ENCODE measurements around the gene ZNF800. TPM values are rescaled to one million over a fixed set of nuclear protein-coding genes. Genes with fewer than 3 reads are reported as not detected.

ZNF800 gene, protein sequence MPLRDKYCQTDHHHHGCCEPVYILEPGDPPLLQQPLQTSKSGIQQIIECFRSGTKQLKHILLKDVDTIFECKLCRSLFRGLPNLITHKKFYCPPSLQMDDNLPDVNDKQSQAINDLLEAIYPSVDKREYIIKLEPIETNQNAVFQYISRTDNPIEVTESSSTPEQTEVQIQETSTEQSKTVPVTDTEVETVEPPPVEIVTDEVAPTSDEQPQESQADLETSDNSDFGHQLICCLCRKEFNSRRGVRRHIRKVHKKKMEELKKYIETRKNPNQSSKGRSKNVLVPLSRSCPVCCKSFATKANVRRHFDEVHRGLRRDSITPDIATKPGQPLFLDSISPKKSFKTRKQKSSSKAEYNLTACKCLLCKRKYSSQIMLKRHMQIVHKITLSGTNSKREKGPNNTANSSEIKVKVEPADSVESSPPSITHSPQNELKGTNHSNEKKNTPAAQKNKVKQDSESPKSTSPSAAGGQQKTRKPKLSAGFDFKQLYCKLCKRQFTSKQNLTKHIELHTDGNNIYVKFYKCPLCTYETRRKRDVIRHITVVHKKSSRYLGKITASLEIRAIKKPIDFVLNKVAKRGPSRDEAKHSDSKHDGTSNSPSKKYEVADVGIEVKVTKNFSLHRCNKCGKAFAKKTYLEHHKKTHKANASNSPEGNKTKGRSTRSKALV
- 9.9 to 13.6 TPM (median 11.2 TPM) in 5 replicates for total RNA-seq (2022; extraction: Qiagen RNA extraction; ENCODE audit: low read depth)

DNA sequence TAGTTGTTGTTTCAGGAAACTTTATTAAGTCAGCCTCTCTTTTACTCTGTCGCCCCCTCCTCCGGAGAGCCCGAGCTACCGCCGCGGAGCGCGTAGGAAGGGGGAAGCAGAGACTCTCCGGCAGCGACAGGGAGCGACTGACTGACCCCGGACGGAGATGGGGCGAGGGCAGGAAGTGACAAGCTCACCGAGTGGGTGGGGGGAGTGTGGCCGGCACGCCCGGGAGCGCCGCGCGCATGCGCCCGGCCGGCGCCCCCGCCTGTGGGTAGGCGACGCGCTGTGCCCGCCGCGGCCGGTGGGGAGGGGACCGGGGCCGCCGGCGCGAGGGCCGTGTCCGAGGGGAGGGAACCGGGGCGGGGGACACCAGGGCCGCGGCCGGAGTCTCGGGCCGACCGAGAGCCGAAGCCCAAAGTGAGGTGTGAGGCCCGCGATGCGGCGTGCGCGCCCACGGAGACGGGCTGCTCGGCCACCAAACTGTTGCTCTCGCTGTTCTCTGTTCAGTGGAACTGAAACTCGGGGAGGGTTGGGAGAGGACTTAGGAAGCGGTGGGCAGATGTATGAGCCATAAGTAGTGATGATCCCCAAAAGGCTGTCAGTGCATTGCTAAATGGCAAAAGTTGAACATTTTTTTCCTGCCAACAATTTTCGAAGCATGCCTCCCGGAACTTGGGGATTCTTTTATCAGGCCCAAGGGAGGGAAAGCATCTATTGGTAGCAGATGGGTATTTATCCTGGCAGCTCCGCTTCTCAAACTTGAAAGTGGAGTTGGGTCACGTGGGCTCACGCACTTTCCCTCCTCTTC is at the start of gene ZNF800:
Gene ZNF800 (minus strand): TSS at position 143 of the 802 bp plus-strand sequence. CDS start 1,151 bp downstream, outside the sequence.

Other genes with a start within 250 kb of the ZNF800 start
- gene GRM8, start 139.8 kb downstream of the ZNF800 start, total RNA-seq (2022; extraction: Qiagen RNA extraction; ENCODE audit: low read depth) = 0.06 to 0.21 TPM in 2 of 5 replicates, not detected in the others
- 14.8 to 15.9 TPM (median 15.6 TPM) in 5 replicates for gene GCC1, start 192.9 kb upstream of the ZNF800 start, total RNA-seq (2022; extraction: Qiagen RNA extraction; ENCODE audit: low read depth)
- gene ARF5, start 195.7 kb upstream of the ZNF800 start, total RNA-seq (2022; extraction: Qiagen RNA extraction; ENCODE audit: low read depth) = 150 to 207 TPM (median 158 TPM) in 5 replicates
- gene FSCN3, start 201.0 kb upstream of the ZNF800 start, total RNA-seq (2022; extraction: Qiagen RNA extraction; ENCODE audit: low read depth) = 0.17 to 0.31 TPM in 2 of 5 replicates, not detected in the others
- not detected in 5 replicates for gene PAX4, start 225.4 kb upstream of the ZNF800 start, total RNA-seq (2022; extraction: Qiagen RNA extraction; ENCODE audit: low read depth)